HG02588 (cell line): ENCODE data around the gene ARHGAP15.

Experiments used
- ATAC-seq: cut with Tn5 transposase; IDR thresholded peaks from one replicate; pipeline ENCODE4 v1.9.1; 2021; ENCODE audit warnings: mild to moderate bottlenecking, moderate library complexity; ENCODE audit not compliant: unreplicated experiment

Gene ARHGAP15

GRCh38 chr2:143436951-143437350 is 307.7 kb downstream of the ARHGAP15 start:
- no peak for ATAC-seq

- ATAC-seq = no peak
These were observed 311.3 kb downstream of the ARHGAP15 start for GRCh38 chr2:143440411-143441012.

- ATAC-seq = no peak
These were observed 313.0 kb downstream of the ARHGAP15 start for GRCh38 chr2:143442193-143442592.

- ATAC-seq = no peak
These were observed 322.5 kb downstream of the ARHGAP15 start for GRCh38 chr2:143451642-143452281.

GRCh38 chr2:143452817-143453451 is 323.7 kb downstream of the ARHGAP15 start:
- no peak for ATAC-seq

GRCh38 chr2:143453981-143454511 is 324.8 kb downstream of the ARHGAP15 start:
- no peak for ATAC-seq

- ATAC-seq = no peak
These were observed 326.1 kb downstream of the ARHGAP15 start for GRCh38 chr2:143455317-143455716.

- ATAC-seq = no peak
These were observed 329.3 kb downstream of the ARHGAP15 start for GRCh38 chr2:143458258-143459190.

- no peak for ATAC-seq
These were observed 331.2 kb downstream of the ARHGAP15 start for GRCh38 chr2:143460382-143460781.

GRCh38 chr2:143463719-143464118 is 334.5 kb downstream of the ARHGAP15 start:
- ATAC-seq = peak; percentile 49

- ATAC-seq = no peak
These were observed 337.2 kb downstream of the ARHGAP15 start for GRCh38 chr2:143466391-143466790.

GRCh38 chr2:143467011-143467410 is 337.8 kb downstream of the ARHGAP15 start:
- no peak for ATAC-seq

- peak; percentile 84 for ATAC-seq
These were observed 339.2 kb downstream of the ARHGAP15 start for GRCh38 chr2:143468341-143468888.

GRCh38 chr2:143469323-143469722 is 340.1 kb downstream of the ARHGAP15 start:
- no peak for ATAC-seq

- ATAC-seq = no peak
These were observed 342.3 kb downstream of the ARHGAP15 start for GRCh38 chr2:143471550-143471949.

- ATAC-seq = no peak
These were observed 344.0 kb downstream of the ARHGAP15 start for GRCh38 chr2:143473216-143473615.

- no peak for ATAC-seq
These were observed 344.6 kb downstream of the ARHGAP15 start for GRCh38 chr2:143473820-143474219.

GRCh38 chr2:143474586-143474985 is 345.4 kb downstream of the ARHGAP15 start:
- no peak for ATAC-seq

- no peak for ATAC-seq
These were observed 346.0 kb downstream of the ARHGAP15 start for GRCh38 chr2:143475041-143475776.
